Body of pancreas (tissue), 4 donors: ENCODE results near the gene SMPD2.

Experiments used
- CTCF ChIP-seq, 7 experiments: fragments of 450-650 bp in 4 of 7; fragments of 200-600 bp in 3 of 7; sonication (generic) in 3 of 7; IDR thresholded peaks; one replicate each; pipeline ENCODE4 v1.5.1; 2016 to 2019; ENCODE audit warnings: antibody characterized with exemption in 7 of 7
- POLR2A ChIP-seq, 3 donors: fragments of 450-650 bp; IDR thresholded peaks; one replicate each; pipeline ENCODE4 v1.6.1; 2016; ENCODE audit warnings: antibody characterized with exemption in 3 of 3, mild to moderate bottlenecking in 2 of 3

GRCh38 chr6:109478222-109478805 lies 37.8 kb downstream of the SMPD2 start:
- no peak for TF ChIP-seq CTCF (IDR thresholded peaks at IDR 0.05)
- TF ChIP-seq POLR2A (IDR thresholded peaks at IDR 0.05): no peak
